ENCODE data around the gene IL18R1. TPM values are rescaled to one million over a fixed set of nuclear protein-coding genes. Genes with fewer than 3 reads are reported as not detected.

The IL18R1 gene
- polyA plus RNA-seq, 1 donor (not counting 4 experiments of a cell fraction or from before 2014, with no cell fraction given): 1.7 TPM

- H3K27me3 ChIP-seq (ENCODE audit: control insufficient read depth, extremely low read depth, insufficient read depth, low read length): peaks cover 4% of the 10 kb centered on the region
- dilution Hi-C loops (cut with MboI; ENCODE audit: extremely low pct_ligation_motif_present, low sequenced_read_pairs): no loop called here
These were observed 73.0 kb downstream of the IL18R1 start for GRCh38 chr2:102428573-102428972.

GRCh38 chr2:102432386-102432785 lies 76.8 kb downstream of the IL18R1 start:
- H3K9ac ChIP-seq (ENCODE audit: control insufficient read depth, extremely low read depth, insufficient read depth, low read length): no peak overlapping the region
- H3K27ac ChIP-seq (ENCODE audit: control insufficient read depth, insufficient read depth, low read length): no peak overlapping the region
- H3K4me1 ChIP-seq (ENCODE audit: control insufficient read depth, extremely low read depth, insufficient read depth, low read length): no peaks in the 10 kb centered on the region
- FAIRE-seq (no peak), DNase-seq (ENCODE audit: low read depth, low spot score) (no peak)
- no peaks in the 10 kb centered on the region for H3K9me3 ChIP-seq (ENCODE audit: control insufficient read depth, low read depth, low read length)
- H3K4me2 ChIP-seq (ENCODE audit: control insufficient read depth, extremely low read depth, insufficient read depth, low read depth, low read length): no peak overlapping the region
- no peak overlapping the region for H3K4me3 ChIP-seq (ENCODE audit: control insufficient read depth in 2 of 3, extremely low read depth in 1 of 3, insufficient read depth in 2 of 3, low read depth in 1 of 3, low read length in 3 of 3)
- no peaks in the 10 kb centered on the region for H3K27me3 ChIP-seq (ENCODE audit: control insufficient read depth, extremely low read depth, insufficient read depth, low read length)
- no peaks in the 10 kb centered on the region for H4K20me1 ChIP-seq (ENCODE audit: control insufficient read depth, extremely low read depth, insufficient read depth, low read length)
- no peaks in the 10 kb centered on the region for H3K36me3 ChIP-seq (ENCODE audit: control insufficient read depth in 2 of 2, extremely low read depth in 1 of 2, insufficient read depth in 2 of 2, low read length in 2 of 2)
- no peaks in the 10 kb centered on the region for H3K9me1 ChIP-seq (ENCODE audit: control insufficient read depth, extremely low read depth, insufficient read depth, low read length)
- TF ChIP-seq EZH2 (IDR thresholded peaks at IDR 0.05; ENCODE audit: low read length) (no peak), CTCF (optimal IDR thresholded peaks at IDR 0.05 in 1 of 3, IDR thresholded peaks at IDR 0.05 in 1 of 3, conservative IDR thresholded peaks at IDR 0.05 in 1 of 3; ENCODE audit: extremely low read depth in 1 of 3, insufficient read depth in 2 of 3, low read length in 3 of 3) (no peak)
- H3K79me2 ChIP-seq (ENCODE audit: control insufficient read depth, insufficient read depth, low read length): no peaks in the 10 kb centered on the region
- dilution Hi-C loops (cut with MboI; ENCODE audit: extremely low pct_ligation_motif_present, low sequenced_read_pairs): no loop called here
- no peak overlapping the region for H2AFZ ChIP-seq (ENCODE audit: control insufficient read depth, low read length)

More at GRCh38 chr2:102428573-102428972, 73.0 kb downstream of the IL18R1 start:
- H3K9ac ChIP-seq (ENCODE audit: control insufficient read depth, extremely low read depth, insufficient read depth, low read length): no peak overlapping the region
- H2AFZ ChIP-seq (ENCODE audit: control insufficient read depth, low read length): no peak overlapping the region
- H3K4me3 ChIP-seq (ENCODE audit: control insufficient read depth in 2 of 3, extremely low read depth in 1 of 3, insufficient read depth in 2 of 3, low read depth in 1 of 3, low read length in 3 of 3): no peak overlapping the region
- DNase-seq (ENCODE audit: low read depth, low spot score) (no peak), FAIRE-seq (no peak)
- H3K79me2 ChIP-seq (ENCODE audit: control insufficient read depth, insufficient read depth, low read length): no peaks in the 10 kb centered on the region
- no peak overlapping the region for H3K27ac ChIP-seq (ENCODE audit: control insufficient read depth, insufficient read depth, low read length)
- no peaks in the 10 kb centered on the region for H3K36me3 ChIP-seq (ENCODE audit: control insufficient read depth in 2 of 2, extremely low read depth in 1 of 2, insufficient read depth in 2 of 2, low read length in 2 of 2)
- no peak overlapping the region for H3K4me2 ChIP-seq (ENCODE audit: control insufficient read depth, extremely low read depth, insufficient read depth, low read depth, low read length)
- no peaks in the 10 kb centered on the region for H3K4me1 ChIP-seq (ENCODE audit: control insufficient read depth, extremely low read depth, insufficient read depth, low read length)
- H3K9me3 ChIP-seq (ENCODE audit: control insufficient read depth, low read depth, low read length): no peaks in the 10 kb centered on the region
- H3K9me1 ChIP-seq (ENCODE audit: control insufficient read depth, extremely low read depth, insufficient read depth, low read length): no peaks in the 10 kb centered on the region
- no peaks in the 10 kb centered on the region for H4K20me1 ChIP-seq (ENCODE audit: control insufficient read depth, extremely low read depth, insufficient read depth, low read length)
- TF ChIP-seq CTCF (optimal IDR thresholded peaks at IDR 0.05 in 1 of 3, IDR thresholded peaks at IDR 0.05 in 1 of 3, conservative IDR thresholded peaks at IDR 0.05 in 1 of 3; ENCODE audit: extremely low read depth in 1 of 3, insufficient read depth in 2 of 3, low read length in 3 of 3) (no peak), EZH2 (IDR thresholded peaks at IDR 0.05; ENCODE audit: low read length) (no peak)
